Limb (tissue), 2 donors: ENCODE measurements around the gene STK10.
"Not testable (repeated sequence)": the region's sequence is repeated elsewhere in the genome, so short reads cannot be mapped to it uniquely, and the experiment has no call there.

Source experiments
- DNase-seq, 2 donors: peaks; one replicate each; pipeline ENCODE4 v3.0.0-alpha.2; 2016; ENCODE audit errors: extremely low spot score in 2 of 2

The STK10 gene

DNA sequence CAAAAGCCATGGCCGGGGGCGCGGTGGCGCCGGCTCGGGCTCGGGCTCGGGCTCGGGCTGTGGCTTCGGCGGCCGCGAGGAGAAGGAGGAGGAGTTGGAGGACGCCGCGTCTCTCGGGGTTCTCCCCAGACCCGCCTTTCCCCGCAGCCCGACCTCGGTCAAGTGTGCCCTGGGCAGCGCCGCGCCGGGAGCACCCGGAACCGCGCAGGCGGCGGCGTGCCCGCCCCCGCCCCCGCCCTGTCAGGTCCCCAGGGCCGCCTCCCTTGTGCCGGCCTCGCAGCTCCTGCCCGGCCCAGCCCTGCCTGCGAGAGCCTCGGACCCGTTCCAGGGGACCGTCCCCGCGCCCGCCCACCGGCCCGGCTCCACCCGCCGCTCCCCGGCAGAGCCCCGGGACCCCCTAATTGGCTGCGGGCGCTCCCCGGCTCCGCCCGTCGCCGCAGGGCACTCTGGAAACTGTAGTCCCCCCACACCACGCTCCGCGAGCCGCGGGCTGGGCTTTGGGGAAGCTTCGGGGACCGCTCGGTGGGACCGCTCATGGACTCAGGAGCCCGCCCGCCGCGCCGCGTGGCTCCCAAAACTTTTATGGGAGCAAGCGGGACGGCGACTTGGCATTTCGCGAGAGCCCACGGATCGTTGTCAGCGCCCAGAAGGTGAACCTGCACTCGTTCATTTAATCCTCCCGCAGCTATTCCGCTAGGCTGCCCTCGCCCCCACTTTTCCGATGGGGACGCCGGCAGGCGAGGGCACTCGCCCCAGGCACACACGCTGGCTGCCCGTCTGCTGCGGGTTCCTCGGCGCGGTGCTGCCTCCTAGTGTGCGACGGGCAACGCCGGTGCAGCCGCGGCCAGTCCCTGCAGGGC is at the start of gene STK10:
Gene STK10, minus strand, starts transcription at position 192 of the 860 bp plus-strand sequence. Its CDS starts 182 bp downstream, at position 10.
- peak; percentile 90 to 94 for DNase-seq

DNA sequence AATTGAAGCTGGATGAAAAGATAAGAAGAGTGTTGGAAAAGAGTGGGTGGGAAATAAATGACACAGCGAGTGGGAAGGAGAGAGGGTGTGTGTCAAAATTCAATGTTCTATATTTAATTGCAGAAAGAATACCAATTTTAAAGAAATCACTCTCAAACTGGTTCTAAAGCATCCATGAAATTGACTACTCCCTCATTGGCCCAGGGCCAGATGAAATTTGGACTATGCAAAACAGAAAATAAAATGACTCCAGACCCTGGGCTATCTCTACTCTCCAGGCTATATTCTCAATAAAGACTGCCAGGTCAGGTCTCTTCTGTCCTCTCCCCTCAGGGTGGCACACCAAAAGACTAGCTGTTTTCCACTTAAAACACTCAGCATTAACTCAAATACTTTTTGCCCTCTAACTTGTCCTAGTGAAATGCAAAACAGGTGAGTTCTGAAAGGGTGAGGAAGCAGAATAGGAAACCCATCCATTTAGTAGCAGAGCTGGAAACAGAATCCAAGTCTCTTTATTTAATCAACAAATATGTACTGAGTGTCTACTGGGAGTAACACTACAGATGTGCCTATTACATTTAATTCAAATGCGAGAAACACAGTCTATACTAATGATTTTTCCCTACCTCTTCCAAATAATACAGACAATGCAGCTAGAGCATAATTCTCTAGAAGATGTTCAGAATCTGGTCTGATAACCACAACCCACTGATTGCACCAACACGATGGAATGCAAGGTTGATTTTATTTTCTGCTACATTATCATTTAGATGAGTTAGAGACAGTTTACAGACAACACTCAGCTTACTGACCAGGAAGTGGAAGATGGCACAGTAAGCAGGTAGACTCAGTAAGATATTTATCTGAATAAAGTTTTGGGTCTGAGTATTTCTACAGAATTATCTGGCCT is 48.1 kb upstream of the STK10 start:
- no peak for DNase-seq

DNA sequence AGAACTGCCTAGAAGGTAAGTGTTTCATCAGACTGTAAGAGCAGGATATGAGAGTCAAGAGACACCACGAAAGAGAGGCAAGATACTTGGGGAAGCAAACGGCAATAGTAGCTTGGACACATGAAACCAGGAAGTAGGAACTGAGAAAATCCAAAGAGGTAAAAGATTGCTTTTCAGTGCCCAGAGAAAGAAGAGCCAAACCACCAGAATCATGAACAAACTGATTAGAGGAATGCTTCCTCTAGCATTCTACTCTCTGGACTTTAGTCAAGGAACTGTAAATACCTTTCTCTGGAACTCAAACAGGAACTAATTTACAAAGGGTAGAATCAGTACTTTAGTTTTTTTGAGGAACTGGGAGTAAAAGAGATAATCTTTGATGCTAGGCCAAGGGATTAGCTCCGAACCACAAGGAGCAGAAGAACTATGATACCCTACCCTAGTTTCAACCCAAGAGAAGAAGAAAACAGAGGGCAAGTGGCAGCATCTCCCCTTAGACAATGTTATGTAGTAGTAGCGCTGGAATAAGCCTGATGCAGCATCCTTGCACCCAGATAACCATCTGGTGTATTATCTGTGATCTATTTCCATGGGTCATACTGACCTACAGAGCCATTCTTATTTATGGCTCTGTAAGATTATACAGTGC is 47.2 kb upstream of the STK10 start:
- DNase-seq: no peak

DNA sequence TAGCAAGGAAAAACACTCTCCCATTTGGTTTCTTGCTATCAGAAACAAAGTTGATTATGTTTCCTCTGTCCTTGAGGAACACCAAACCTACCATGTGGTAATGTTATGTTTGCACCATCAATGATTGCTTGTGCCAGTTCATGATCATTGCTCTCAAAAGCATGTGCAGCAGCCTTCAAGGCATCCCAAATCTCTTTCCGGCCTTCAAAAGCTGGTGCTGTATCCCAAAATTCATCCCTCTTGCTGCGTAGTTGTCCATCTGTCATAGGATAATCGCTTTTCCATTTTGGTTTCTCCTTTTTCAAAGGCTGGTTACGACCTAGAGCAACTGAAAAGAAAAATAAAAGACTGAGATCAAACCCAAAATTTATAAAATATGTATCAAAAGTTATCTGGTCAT is 46.0 kb upstream of the STK10 start:
- DNase-seq: no peak

DNA sequence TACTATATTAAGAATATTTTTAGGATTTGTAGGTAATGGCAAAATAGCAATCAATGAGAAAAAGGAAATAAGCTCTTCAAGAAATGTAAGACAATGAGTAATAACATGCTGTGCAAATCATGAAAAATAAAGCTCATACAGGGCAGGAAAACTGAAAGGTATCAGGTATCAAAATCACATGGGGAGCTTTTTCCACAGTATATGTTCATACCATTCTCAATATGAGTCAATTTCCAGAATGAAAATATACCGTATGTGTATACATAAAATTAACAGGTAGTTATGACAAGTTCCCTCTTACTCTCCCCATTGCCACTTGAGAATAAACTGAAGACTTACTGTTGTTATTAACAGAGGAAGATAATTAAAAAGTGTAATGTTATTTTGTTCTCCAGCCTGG is 41.9 kb upstream of the STK10 start:
- DNase-seq: no peak

DNA sequence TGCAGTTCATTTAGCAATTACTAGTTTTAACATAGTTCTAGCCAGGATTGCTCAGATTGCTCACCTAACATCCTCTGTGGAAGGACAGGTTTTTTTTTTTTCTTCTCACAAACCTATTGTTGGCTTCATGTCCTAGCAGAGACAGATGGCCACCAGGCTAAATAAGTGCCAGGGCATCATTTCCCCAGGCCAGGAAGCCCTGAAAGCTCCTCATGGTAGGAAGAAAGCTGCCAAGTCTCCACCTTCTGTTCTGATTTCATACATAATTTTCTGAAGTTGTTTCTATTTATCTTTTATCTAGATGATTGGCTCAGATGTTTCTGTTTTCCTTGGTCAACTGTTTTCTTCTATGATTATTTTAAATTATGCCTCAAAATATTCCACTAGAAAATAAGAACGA is 37.0 kb upstream of the STK10 start:
- no peak for DNase-seq

DNA sequence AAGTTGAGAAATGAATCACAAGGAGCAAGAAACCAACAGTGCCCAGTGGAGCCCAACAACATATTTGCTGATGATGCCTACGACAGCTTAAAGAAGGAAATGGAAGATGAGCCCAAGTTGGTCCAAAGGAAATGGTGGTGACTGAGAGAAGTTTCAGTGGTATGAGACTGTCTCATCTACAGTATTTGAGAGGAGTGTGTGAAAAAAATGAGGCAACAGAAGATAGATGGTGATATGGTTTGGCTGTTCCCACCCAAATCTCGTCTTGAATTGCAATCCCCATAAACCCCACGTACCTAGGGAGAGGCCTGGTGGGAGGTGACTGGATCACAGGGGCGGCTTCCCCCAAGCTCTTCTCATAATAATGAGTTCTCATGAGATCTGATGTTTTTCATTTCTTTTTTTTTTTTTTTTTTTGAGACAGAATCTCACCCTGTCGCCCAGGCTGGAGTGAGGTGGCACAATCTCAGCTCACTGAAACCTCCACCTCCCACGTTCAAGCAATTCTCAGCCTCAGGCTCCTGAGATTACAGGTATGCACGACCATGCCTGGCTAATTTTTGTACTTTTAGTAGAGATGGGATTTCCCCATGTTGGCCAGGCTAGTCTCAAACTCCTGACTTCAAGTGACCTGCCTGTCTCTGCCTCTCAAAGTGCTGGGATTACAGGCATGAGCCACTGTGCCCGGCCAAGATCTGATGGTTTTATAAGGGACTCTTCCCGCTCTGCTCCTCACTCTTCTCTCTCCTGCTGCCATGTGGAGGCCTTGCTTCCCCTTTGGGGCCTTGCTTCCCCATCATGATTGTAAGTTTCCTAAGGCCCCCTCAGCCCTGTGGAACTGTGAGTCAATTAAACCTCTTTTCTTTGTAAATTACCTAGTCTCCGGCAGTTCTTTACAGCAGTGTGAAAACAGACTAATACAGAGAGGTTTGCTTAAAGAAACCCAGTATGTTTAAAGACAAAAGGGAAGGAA is 36.2 kb upstream of the STK10 start:
- no peak for DNase-seq

DNA sequence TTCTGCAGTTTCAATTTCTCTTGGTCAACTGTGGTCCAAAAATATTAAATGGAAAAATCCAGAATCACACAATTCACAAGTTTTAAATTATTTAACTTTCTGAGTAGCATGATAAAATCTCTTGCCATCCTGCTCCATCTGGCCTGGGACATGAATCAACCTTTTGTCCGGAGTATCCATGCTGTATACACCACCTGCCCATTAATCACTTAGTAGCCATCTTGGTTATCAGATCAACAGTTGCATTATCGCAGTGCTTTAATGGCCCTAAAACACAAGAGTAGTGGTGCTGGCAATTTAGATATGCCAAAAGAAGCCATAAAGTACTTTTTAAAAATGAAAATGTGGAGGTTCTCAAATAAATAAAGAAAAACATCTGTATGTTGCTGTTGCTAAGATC is 31.3 kb upstream of the STK10 start:
- no peak for DNase-seq

DNA sequence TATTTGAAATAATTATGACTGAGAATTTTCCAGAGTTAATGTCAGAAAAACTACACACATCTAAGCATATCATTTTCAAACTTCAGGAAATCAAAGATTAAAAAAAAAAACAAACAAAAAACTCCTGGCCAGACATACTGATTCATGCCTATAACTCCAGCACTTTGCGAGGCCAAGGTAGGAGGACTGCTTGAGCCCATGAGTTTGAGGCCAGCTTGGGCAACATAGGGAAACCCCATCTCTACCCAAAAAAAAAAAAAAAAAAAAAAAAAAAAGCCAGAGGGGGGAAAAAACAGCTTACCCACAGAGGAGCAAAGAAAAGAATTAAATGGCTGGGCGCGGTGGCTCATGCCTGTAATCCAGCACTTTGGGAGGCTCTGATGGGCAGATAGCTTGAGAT is 28.3 kb upstream of the STK10 start:
- no peak for DNase-seq

DNA sequence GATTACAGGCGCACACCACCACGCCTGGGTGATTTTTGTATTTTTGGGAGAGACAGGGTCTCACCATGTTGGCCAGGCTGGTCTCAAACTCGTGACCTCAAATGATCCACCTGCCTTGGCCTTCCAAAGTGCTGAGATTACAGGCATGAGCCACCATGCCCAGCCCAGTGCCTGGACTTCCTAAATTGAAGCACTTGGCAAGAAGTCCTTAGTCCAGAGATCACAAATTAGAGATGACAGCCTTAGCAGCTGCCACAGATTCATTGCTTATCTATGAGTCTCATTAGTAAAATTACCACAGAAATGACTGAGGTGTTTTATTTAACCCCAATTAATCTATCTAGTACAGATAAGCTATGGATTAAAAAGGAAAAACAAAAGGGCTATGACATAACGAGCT is 25.1 kb upstream of the STK10 start:
- DNase-seq: no peak

DNA sequence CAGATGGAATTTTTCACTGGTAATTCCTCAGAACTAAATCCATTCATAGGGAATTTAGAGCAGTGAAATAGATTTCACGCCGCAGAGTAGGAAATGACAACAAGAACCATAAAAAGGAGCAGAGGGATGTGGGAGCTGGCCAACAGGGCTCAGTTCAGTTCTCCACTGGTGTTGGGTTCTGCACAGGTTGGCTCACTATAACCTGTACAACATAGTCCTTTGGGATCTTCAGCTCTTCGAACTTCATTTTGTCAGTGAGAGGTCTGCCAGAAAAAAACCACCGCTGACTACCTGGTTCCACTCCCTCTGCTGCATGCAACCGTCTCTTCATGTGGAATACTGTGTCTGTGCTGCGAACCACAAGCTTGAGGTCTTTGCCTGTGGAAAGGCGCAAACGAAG is 23.7 kb upstream of the STK10 start:
- no peak for DNase-seq

DNA sequence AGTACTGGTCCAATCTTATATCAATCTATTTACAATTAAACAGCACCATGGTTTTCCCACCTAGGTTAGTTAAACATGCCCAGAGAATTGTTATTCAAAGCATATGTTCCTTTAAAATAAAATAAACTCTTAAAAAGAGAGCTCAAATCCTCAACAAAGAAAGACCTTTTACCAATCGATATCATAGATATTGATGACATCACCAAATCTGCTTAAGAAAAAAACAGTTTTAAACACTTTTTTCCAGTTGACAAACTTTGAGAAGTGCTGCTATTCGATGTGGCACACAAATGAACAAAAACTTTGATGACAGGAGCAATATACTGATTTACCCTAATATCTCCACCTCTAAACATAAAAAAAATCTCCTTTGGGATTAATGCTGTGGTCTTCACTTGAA is 21.7 kb upstream of the STK10 start:
- DNase-seq: no peak

DNA sequence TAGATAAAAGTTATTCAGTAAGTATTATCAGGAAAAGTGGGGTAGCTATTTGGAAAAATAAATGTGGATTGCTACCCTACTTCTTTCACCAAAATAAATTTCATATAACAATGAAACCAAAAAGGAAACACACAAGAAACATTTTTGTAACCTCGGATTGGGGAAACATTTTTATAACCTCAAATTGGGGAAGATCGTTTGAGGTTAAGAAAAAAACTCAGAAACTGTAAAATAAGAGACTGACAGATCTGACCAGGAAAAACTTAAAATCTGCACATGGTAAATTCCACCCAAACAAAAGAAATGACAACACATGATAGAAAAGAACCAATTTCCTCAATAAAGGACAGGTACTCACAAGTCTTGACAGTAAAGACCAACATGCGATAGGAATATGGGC is 19.5 kb upstream of the STK10 start:
- no peak for DNase-seq

DNA sequence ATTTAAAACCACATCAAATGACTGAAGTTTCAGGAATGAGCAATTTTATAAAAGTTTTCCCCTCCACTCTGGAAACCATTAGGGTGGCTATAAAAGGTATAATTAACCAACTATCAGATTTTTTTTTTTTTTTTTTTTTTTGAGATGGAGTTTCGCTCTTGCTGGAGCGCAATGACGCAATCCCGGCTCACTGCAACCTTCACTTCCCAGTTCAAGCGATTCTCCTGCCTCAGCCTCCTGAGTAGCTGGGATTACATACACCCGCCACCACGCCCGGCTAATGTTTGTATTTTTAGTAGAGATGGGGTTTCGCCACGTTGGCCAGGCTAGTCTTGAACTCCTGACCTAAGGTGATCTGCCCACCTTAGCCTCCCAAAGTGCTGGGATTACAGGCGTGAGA is 18.0 kb upstream of the STK10 start:
- DNase-seq: not testable (repeated sequence)

DNA sequence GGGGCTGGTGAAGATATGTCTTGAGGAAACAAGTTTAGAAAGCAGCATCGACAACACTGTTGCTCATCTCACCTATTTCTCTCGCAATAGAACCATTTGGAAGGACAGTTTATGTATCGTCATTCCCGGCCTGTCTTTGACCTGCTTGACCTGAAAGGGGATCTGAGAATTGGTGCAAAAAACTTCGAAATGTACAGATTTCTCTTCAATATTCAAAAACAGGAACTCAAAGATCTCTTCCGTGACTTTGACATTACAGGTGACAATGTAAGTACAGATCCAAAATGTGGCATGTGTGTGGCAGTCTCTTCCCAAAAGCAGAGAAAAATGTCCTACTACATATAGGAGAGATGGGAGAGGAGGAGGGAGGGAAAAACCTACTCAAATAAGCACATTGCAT is 12.5 kb upstream of the STK10 start:
- no peak for DNase-seq

DNA sequence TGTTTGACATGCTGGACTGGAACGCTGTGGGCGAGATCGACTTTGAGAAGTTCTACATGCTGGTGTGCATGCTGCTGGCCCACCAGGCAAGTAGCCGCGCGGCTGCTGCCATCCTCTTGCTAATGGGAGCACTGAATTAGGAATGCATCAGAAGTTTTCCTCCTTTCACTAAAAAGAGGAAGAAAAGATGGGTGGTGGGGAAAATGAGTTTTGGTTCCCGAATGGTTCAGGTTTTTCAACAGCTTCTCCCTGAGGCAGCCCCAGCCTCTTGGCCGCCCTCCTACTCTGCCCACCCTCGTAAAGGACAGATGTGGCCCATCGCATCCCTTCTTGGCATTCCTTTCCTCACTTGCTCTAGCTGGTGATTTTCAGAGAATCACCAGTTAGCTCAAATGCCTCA is 11.4 kb upstream of the STK10 start:
- no peak for DNase-seq

DNA sequence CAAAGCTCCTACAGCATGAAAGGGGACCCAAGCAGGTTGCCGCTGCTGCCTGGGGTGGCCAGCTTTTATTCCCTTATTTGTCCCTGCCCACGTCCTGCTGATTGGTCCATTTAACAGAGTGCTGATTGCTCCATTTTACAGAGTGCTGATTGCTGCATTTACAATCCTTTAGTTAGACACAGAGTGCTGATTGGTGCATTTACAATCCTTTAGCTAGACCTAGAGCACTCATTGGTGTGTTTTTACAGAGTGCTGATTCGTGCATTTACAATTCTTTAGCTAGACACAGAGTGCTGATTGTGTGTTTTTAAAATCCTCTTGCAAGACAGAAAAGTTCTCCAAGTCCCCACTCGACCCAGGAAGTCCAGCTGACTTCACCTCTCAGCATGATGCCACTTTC is 9.8 kb upstream of the STK10 start:
- not testable (repeated sequence) for DNase-seq

DNA sequence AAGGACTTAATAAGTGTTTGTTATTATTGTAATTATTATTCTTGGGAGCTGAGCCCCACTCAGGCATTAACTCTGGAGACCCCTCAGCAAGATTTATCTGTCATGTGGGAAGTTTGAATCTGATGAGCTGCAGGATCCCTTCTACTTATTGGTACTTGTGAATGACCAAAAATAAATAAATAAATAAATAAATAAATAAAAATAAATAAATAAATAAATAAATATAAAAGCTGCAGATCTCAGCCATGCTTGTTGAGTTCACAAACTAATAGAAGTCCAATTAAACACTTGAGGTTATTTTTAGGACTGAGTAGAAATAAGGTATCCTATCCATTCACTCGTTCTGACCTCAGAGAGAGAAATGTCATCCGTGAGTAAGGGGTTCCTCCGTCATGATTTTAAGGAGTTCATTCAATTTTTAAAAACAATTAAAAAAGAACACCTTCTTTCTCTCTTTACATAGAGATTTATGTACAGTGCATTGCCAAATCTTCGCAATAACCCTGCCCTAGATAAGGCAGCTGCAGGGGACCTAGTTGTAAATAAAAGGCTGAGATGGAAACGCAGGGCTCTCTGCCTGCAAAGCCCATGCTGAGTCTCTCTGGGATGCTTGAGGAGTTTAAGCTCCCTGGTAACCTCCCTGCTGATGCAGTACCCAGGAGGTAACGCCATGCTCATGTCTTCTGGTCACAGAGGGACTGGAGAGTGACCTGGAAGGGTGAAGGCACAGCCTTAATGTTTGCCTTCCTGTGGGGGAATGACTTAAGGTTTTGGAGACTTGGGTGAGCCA is 7.2 kb upstream of the STK10 start:
- DNase-seq: no peak

DNA sequence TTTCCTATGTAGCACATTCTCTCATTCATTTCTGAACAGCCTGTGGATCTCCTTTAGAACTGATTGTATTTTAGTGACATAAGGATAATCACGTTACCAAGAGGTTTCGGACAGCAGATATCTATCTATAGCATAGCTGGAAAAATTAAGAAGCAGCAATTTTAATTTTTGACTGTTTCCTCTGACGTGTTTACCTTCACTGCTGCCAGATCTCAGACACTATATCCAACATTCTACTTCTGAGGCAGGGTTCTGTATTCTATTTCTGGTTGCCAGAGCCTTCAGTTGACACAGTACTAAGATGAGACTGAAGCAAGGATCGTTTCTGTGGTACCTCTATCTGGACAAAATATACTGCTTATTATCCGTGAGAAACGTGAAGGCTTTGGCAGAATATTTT is 5.8 kb upstream of the STK10 start, which contains the start of gene EFCAB9:
Gene EFCAB9, plus strand, starts transcription at position 301 of the 400 bp plus-strand sequence. Its CDS starts 1 bp downstream, at position 302.
- no peak for DNase-seq
